ENCODE measurements around the gene KYNU.
"Not testable (repeated sequence)": the region's sequence is repeated elsewhere in the genome, so short reads cannot be mapped to it uniquely, and the experiment has no call there.

The KYNU gene

DNA sequence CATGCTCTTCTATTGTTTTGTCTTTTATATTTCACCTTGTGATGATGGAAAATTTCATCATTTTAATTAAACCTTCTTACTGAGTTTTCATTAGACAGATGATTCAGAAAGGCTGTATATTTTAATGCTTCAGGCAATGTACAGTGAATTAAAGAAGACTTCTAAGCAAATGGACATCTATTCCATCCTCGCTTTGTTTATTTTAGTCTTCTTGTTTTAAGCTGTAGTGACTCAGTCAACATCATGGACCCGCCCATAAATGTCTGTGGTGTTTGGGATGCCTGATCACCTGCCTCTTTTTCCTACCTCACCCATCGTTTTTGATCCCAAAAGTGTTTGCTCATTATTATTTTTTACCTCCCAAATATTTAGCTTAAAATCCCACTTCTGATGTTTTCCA, 43.1 kb downstream of the KYNU start:
- DNase-seq = no peak

GRCh38 chr2:142926445-142926844, 49.0 kb downstream of the KYNU start:
- no peak for DNase-seq

DNA sequence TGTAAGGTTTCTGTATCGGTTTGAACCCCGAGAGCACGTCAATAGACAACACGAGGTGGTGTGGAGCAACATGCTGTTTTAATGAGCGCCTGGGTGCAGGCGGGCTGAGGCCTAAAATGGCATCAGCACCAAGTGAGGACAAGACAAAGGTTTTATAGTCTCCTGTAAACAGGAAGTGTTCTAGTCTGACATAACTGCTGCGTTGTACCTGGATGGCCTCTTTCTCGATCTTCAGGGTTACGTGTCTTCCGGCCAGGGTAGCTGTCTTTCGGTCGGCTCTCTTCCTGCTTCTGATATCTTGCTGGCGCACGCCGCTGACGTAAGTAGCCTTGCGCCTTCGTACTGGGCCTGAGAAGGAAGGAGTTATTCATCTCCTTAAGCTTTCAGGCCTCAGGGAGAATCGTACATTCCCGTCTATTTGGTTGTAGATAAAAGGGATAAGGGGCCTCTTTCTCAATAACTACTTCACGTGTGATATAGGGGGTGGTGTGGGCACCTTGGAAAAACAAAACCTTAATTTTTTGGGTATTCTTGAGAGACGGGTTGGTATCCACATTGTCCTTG, 53.5 kb downstream of the KYNU start:
- no peak for DNase-seq

GRCh38 chr2:142933916-142934315, 56.5 kb downstream of the KYNU start:
- DNase-seq = no peak

- no peak for DNase-seq
Observed at GRCh38 chr2:142935563-142936089, 58.2 kb downstream of the KYNU start.

GRCh38 chr2:142936629-142937028, 59.2 kb downstream of the KYNU start:
- no peak for DNase-seq

DNA sequence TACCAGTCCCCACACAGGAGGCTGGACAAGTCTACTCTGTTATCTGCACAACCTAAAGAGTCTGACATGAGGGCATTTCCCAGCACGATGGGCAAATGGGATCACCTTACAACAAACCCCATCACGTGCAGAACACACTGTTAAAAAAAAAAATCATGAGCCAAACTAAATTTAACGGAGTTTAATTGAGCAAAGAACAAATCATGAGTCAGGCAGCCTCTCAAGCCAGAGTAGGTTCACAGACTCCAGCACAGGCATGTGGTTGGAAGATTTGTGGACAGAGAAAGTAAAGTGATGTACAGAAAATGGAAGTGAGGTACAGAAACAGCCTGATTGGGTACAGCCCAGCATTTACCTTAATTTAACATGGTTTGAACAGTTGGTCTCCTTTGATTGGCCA, 59.9 kb downstream of the KYNU start:
- DNase-seq = no peak

- no peak for DNase-seq
Observed at GRCh38 chr2:142938240-142938639, 60.8 kb downstream of the KYNU start.

GRCh38 chr2:142940606-142941223, 63.3 kb downstream of the KYNU start:
- DNase-seq = no peak

- DNase-seq = no peak
Observed at GRCh38 chr2:142942690-142943089, 65.2 kb downstream of the KYNU start.

GRCh38 chr2:142944264-142944663, 66.8 kb downstream of the KYNU start:
- no peak for DNase-seq

DNA sequence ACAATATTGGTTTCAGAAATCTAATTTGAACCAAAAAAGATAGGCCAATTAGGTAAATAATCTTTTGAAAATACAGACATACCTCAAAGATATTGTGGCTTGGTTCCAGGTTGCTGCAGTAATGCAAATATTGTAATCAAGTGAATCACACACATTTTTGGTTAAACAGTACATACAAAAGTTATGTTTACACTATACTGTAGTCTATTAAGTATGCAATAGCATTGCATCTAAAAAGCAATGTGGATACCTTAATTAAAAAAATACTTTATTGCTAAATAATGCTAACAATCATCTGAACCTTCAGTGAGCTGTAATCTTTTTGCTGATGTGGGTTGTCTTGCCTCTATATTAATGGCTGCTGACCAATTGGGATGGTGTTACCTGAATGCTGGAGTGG, 67.3 kb downstream of the KYNU start:
- no peak for DNase-seq

- no peak for DNase-seq
Observed at GRCh38 chr2:142946941-142947340, 69.5 kb downstream of the KYNU start.

GRCh38 chr2:142948723-142949122, 71.3 kb downstream of the KYNU start:
- not testable (repeated sequence) for DNase-seq

GRCh38 chr2:142950323-142950722, 72.9 kb downstream of the KYNU start:
- DNase-seq = not testable (repeated sequence)

DNA sequence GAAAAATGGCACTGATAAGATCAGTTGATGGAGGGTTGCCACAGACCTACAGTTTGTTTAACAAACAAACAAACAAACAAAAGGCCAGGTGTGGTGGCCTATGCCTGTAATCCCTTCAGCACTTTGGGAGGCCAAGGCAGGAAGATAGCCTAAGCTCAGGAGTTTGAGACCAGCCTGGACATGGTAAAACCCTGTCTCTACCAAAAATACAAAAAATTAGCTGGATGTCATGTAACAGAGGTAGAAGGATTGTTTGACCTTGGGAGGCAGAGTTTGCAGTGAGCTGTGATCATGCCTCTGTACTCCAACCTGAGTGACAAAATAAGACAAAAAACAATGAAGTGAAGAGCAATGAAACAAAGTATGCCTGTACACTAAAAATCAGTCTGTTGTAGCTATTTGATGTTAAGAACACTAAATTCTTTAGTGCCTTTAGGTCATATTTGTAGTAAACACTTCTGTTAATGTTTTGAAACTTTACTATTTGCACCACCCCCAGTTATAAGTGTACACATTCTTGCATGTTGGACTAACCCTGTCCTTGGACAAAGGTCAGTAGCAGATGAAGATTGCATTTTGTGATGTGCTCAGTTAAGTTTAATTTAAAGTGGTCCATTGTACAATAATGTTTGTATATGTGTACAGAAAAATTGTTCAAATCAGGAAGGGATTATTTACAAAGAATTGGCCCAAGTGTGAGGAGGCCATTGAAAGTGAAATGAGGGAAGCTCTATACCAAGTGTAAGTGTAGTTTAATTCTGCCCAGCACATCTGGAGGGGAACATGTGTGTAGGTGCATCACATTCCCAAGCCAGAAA, 73.9 kb downstream of the KYNU start:
- no peak for DNase-seq

GRCh38 chr2:142952018-142952417, 74.6 kb downstream of the KYNU start:
- no peak for DNase-seq

DNA sequence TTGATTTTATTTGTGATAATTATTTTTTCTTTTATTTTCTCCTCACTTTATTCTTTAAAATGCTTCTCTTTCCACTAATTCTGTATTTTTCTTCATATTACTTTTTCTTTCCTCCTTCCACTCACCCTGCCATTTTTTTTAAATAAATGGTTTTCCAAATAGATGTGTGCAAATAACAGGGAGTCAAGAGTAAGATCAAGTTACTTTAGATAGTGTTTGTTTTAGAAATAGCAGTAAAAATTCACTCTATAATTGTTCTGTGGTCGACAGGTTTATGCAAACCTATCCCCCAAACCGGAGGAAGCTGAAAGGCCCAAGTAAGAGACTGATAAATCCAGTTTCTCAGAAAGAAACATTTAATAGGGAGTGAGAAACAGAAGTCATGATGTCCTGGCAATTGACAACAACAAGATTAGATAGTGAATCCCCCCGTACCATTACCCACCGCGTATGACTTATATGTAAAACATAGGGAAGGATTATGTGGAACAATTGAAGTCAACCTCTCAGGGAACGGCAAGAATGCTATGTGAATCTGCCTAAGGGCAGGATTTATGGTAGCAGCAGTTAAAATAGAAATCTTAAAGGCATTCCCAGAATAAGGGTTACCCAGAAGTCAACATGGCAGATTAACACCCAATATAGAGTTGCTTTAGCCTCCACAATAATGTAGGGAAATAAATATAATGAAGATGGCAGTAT, 75.5 kb downstream of the KYNU start:
- DNase-seq = no peak

DNA sequence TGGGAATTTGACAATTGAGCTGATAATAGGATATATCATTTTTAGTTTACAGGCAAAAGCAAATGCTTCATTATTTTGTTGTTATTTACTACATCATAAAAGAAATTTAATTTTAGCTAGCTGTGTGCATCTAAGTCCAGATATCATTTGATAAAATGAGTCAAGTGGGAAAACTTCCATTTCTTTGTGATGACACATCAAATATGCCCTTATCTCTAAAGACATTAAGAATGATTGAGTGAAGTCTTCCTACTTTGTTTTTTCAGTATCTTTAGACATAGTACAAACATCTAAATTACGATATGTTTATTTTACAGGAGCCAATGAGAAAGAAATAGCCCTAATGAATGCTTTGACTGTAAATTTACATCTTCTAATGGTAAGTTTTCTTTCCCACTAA, 77.0 kb downstream of the KYNU start:
- DNase-seq = no peak

DNA sequence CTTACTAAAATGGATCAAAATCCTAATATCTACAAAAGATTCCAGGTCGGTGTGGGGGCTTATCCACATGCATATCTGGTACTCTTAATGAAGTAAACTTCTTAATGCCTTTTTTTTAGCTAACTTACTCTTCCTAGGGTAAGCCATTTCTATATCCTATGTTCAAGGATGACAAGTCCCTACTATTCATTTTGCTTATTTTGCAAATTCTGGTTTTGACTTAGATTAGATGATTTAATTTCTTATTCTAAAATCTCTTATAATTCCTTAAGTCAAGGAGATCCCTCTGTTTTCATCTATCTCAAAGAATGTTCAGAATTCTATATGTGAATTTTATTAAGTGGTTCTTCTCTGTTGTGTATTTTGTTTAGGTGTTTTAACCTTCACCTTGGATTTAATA, 79.7 kb downstream of the KYNU start:
- DNase-seq = no peak

DNA sequence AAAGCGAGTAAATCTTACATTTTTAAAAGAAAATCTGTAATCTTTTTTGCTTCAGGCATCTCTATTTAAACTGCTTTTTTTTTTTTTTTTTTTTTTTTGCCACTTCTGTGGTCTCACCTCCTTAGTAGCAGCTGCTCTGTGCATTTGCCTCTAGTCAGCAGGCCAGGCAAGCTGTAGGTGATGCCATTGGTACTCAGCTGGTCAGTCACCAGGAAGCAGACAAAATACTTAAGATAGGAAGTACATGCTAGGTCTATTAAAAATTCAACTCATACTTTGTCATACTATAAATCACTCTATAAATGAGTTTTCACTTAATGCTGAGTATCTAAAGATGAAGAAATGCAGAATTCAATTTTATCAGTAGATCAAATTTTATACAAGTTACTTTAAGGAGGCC, 83.7 kb downstream of the KYNU start:
- no peak for DNase-seq

- no peak for DNase-seq
Observed at GRCh38 chr2:142965443-142965842, 88.0 kb downstream of the KYNU start.

DNA sequence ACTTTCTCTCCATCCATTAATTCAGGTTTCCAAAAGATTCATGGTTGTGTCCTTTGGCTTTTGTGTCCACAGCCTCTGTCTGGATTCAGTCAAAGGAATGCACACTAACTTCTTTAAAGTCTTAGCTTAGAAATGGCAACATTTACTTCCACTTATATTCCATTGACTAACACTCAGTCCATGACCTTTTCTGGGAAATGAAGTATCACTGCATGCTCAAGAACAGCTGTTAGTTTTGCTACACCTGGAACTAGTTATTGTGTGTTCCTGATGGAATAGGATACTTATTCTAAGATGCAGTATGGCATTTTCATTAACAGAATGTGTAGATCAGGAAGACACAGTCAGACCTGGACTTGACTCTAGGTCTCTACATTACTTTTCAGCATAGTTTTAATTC, 88.8 kb downstream of the KYNU start:
- no peak for DNase-seq

DNA sequence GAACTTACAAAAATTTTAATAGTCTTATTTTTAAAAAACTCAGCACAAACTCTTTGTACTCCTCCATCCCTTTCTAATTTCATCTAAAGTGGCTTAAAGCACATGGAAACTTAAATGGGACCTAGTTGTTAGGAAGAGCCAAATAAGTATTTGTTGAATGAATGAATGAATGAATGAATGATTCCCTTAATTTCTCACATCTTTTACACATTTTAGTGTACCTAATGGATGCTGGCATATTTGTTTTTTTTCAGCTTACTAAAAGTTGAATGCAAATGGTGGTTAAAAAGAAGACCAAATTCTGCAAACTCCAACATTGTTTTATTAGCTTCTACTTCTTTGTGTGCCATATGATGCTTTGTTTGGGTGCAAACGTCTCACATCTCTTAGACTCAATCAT, 89.6 kb downstream of the KYNU start:
- DNase-seq = no peak
